ENCODE measurements around the gene KRT5. TPM values are rescaled to one million over a fixed set of nuclear protein-coding genes. Genes with fewer than 3 reads are reported as not detected.

Gene KRT5
- total RNA-seq, 2 donors from 2014 or later: not detected

GRCh38 chr12:52515927-52516831, 4.0 kb downstream of the KRT5 start:
- Histone ChIP-seq H3K36me3 (no peaks in the 10 kb centered on the region), H3K9me3 (no peaks in the 10 kb centered on the region), H3K27me3 (no peaks in the 10 kb centered on the region), H3K9ac (ENCODE audit: low read depth in 2 of 2, low read length in 2 of 2) (no peak overlapping the region), H3K27ac (no peak overlapping the region), H3K4me1 (no peaks in the 10 kb centered on the region), H3K4me3 (no peak overlapping the region)
- intact Hi-C loops (cut with DNase I): no loop called here
- DNase-seq: peak; percentile 10
- TF ChIP-seq, protein P1, sequence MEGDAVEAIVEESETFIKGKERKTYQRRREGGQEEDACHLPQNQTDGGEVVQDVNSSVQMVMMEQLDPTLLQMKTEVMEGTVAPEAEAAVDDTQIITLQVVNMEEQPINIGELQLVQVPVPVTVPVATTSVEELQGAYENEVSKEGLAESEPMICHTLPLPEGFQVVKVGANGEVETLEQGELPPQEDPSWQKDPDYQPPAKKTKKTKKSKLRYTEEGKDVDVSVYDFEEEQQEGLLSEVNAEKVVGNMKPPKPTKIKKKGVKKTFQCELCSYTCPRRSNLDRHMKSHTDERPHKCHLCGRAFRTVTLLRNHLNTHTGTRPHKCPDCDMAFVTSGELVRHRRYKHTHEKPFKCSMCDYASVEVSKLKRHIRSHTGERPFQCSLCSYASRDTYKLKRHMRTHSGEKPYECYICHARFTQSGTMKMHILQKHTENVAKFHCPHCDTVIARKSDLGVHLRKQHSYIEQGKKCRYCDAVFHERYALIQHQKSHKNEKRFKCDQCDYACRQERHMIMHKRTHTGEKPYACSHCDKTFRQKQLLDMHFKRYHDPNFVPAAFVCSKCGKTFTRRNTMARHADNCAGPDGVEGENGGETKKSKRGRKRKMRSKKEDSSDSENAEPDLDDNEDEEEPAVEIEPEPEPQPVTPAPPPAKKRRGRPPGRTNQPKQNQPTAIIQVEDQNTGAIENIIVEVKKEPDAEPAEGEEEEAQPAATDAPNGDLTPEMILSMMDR (IDR thresholded peaks at IDR 0.05): no peak

- no peaks in the 10 kb centered on the region for H3K4me1 ChIP-seq
- no peak overlapping the region for H3K4me3 ChIP-seq
- TF ChIP-seq, protein P1 (IDR thresholded peaks at IDR 0.05): no peak
- H3K27me3 ChIP-seq: no peaks in the 10 kb centered on the region
- no peak overlapping the region for H3K27ac ChIP-seq
- H3K9ac ChIP-seq (ENCODE audit: low read depth in 2 of 2, low read length in 2 of 2): no peak overlapping the region
- intact Hi-C loops (cut with DNase I): no loop called here
- H3K36me3 ChIP-seq: no peaks in the 10 kb centered on the region
- no peaks in the 10 kb centered on the region for H3K9me3 ChIP-seq
- DNase-seq: no peak
These were observed 4.9 kb downstream of the KRT5 start for GRCh38 chr12:52515319-52515646.

DNA sequence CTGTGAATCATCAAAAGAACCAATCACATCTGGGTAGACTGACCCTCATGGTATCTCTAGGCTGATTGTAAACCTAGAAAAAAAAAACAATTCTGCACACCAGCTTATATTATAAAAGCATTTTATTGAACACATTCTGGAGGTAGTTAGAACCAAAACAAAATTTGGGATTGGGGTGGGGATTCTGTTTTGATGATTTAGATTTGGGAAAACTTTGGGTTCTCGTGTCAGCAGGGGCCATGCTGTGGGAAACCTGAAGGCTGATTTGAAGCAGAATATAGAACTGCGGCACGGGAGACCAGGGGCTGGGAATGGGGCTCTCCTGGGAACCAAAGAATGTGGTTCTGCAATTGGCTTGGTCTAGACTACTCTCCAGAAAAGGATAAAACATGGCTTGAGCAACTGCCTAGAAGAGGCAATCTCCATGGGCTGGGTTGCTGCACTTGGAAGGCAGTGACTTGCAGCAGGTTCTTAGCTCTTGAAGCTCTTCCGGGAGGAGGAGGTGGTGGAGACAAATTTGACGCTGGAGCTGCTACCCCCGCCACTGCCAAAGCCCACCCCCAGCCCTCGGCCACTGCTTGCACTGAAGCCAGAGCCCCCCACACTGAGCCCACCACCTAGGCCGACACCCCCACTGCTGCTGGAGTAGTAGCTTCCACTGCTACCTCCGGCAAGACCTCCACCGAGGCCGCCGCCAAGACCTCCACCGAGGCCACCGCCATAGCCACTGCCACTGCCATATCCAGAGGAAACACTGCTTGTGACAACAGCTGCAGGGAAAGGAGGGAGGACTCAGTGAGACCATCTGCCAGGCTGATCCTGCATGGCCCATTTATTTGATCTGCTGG, 5.5 kb downstream of the KRT5 start:
- TF ChIP-seq, protein P1 (IDR thresholded peaks at IDR 0.05): no peak
- H3K27ac ChIP-seq: no peak overlapping the region
- H3K36me3 ChIP-seq: no peaks in the 10 kb centered on the region
- no peaks in the 10 kb centered on the region for H3K4me1 ChIP-seq
- H3K27me3 ChIP-seq: no peaks in the 10 kb centered on the region
- DNase-seq: peak; percentile 14
- H3K9me3 ChIP-seq: no peaks in the 10 kb centered on the region
- intact Hi-C loops (cut with DNase I): no loop called here
- H3K4me3 ChIP-seq: no peak overlapping the region
- no peak overlapping the region for H3K9ac ChIP-seq (ENCODE audit: low read depth in 2 of 2, low read length in 2 of 2)

GRCh38 chr12:52513736-52514135, 6.5 kb downstream of the KRT5 start:
- H3K9me3 ChIP-seq: no peaks in the 10 kb centered on the region
- no peak for DNase-seq
- TF ChIP-seq, protein P1 (IDR thresholded peaks at IDR 0.05): no peak
- H3K36me3 ChIP-seq: no peaks in the 10 kb centered on the region
- intact Hi-C loops (cut with DNase I): no loop called here
- no peak overlapping the region for H3K4me3 ChIP-seq
- H3K27ac ChIP-seq: no peak overlapping the region
- H3K9ac ChIP-seq (ENCODE audit: low read depth in 2 of 2, low read length in 2 of 2): no peak overlapping the region
- H3K27me3 ChIP-seq: no peaks in the 10 kb centered on the region
- no peaks in the 10 kb centered on the region for H3K4me1 ChIP-seq

GRCh38 chr12:52508211-52508610, 12.0 kb downstream of the KRT5 start:
- Histone ChIP-seq H3K4me1 (no peaks in the 10 kb centered on the region), H3K9me3 (no peaks in the 10 kb centered on the region), H3K27me3 (no peaks in the 10 kb centered on the region), H3K9ac (ENCODE audit: low read depth in 2 of 2, low read length in 2 of 2) (no peak overlapping the region), H3K36me3 (no peaks in the 10 kb centered on the region), H3K4me3 (no peak overlapping the region), H3K27ac (no peak overlapping the region)
- TF ChIP-seq, protein P1 (IDR thresholded peaks at IDR 0.05): no peak
- intact Hi-C loops (cut with DNase I): loop anchor here (5.0 kb wide), 1 partner anchor 116 kb away; no protein-coding TSS in a partner anchor
- no peak for DNase-seq
